Measurements from ENCODE around the gene ZBTB46.
"Not testable (repeated sequence)": the region's sequence is repeated elsewhere in the genome, so short reads cannot be mapped to it uniquely, and the experiment has no call there.

The ZBTB46 gene

GRCh38 chr20:63733579-63734081, 97.4 kb downstream of the ZBTB46 start:
- no peak for DNase-seq (ENCODE audit: insufficient read length, low spot score)
- FAIRE-seq = no peak
- no peak for TF ChIP-seq CTCF (IDR thresholded peaks at IDR 0.05; ENCODE audit: insufficient read depth, missing control alignments)

- no peak for FAIRE-seq
- no peak for TF ChIP-seq CTCF (IDR thresholded peaks at IDR 0.05; ENCODE audit: insufficient read depth, missing control alignments)
- DNase-seq (ENCODE audit: insufficient read length, low spot score) = no peak
These were observed 97.9 kb downstream of the ZBTB46 start for GRCh38 chr20:63733117-63733516.

DNA sequence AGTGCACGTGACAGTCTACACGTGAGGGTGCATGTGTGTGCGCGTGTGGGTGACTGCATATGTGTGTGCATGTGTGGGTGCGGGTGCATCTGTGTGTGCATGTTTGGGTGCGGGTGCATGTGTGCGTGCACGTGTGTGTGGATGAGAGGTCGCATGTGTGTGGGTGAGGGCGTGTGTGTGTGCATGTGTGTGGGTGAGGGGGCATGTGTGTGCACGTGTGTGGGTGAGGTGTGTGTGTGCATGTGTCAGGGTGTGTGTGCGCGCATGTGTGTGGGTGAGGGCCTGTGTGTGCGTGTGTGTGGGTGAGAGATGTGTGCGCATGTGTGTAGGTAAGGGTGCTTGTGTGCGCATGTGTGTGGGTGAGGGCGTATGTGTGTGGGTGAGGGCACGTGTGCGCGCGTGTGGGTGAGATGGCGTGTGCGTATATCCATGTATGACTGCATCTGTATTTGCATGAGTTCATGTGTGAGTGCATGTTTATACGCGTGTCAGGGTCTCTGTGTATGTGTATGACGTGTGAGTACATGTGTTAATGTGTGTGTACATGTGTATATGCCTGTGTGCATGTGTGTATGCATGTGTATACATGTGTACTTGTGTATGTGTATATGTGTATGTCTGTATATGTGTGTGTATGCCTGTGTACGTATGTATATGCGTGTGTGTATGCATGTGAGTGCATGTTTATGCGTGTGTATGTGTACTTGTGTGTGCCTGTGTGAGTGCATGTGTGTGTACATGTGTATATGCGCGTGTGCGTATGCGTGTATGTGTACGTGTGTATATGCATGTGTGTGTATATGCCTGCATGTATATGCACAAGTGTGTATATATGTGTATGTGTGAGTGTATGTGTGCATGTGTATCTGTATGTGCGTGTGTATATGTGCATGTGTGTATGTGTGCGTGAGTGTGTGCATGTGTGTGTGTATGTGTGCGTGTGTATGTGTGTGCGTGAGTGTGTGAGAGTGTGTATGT, 98.7 kb downstream of the ZBTB46 start:
- FAIRE-seq = no peak
- no peak for TF ChIP-seq CTCF (IDR thresholded peaks at IDR 0.05; ENCODE audit: insufficient read depth, missing control alignments)
- DNase-seq (ENCODE audit: insufficient read length, low spot score) = no peak

DNA sequence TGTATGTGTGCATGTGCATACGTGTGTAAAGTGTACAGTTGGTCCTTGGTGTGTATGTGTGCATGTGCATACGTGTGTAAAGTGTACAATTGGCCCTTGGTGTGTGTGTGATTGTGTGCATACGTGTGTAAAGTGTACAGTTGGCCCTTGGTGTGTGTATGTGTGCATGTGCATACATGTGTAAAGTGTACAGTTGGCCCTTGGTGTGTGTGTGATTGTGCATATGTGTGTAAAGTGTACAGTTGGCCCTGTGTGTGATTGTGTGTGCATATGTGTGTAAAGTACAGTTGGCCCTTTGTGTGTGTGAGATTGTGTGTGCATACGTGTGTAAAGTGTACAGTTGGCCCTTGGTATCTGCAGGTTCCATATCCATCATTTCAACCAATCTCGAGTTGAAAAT, 99.7 kb downstream of the ZBTB46 start:
- TF ChIP-seq CTCF (IDR thresholded peaks at IDR 0.05; ENCODE audit: insufficient read depth, missing control alignments) = no peak
- DNase-seq (ENCODE audit: insufficient read length, low spot score) = no peak
- FAIRE-seq = no peak

- DNase-seq (ENCODE audit: insufficient read length, low spot score); FAIRE-seq: not testable (repeated sequence)
These were observed 100.8 kb downstream of the ZBTB46 start for GRCh38 chr20:63730189-63730733.

DNA sequence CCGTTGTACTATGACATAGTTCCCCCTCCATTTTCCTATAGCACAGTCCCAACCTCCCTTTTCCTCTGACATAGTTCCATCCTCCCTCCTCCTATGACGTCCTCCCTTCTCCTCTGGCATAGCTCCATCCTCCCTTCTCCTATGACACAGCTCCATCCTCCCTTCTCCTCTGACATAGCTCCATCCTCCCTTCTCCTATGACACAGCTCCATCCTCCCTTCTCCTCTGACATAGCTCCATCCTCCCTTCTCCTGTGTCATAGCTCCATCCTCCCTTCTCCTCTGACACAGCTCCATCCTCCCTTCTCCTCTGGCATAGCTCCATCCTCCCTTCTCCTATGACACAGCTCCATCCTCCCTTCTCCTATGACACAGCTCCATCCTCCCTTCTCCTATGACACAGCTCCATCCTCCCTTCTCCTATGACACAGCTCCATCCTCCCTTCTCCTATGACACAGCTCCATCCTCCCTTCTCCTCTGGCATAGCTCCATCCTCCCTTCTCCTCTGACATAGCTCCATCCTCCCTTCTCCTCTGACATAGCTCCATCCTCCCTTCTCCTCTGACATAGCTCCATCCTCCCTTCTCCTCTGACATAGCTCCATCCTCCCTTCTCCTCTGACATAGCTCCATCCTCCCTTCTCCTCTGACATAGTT, 108.0 kb downstream of the ZBTB46 start:
- not testable (repeated sequence) for FAIRE-seq

GRCh38 chr20:63718996-63719395, 112.1 kb downstream of the ZBTB46 start:
- no peak for TF ChIP-seq CTCF (IDR thresholded peaks at IDR 0.05; ENCODE audit: insufficient read depth, missing control alignments)
- FAIRE-seq (no peak), DNase-seq (ENCODE audit: insufficient read length, low spot score) (no peak)

More for the DNA sequence above, 108.0 kb downstream of the ZBTB46 start:
- DNase-seq (ENCODE audit: insufficient read length, low spot score) = not testable (repeated sequence)

GRCh38 chr20:63714858-63715257, 116.2 kb downstream of the ZBTB46 start:
- TF ChIP-seq CTCF (IDR thresholded peaks at IDR 0.05; ENCODE audit: insufficient read depth, missing control alignments) = no peak
- no peak for DNase-seq (ENCODE audit: insufficient read length, low spot score)
- no peak for FAIRE-seq
